ENCODE data around the gene PHLDA3.
A peak's percentile ranks its signal among the peaks of the same experiment; 100 is the strongest.

PHLDA3 gene

GRCh38 chr1:201510734-201511133 lies 41.7 kb upstream of the PHLDA3 start:
- H3K9me3 ChIP-seq (ENCODE audit: control insufficient read depth in 2 of 2, low read length in 2 of 2) = no peaks in the 10 kb centered on the region
- no peak overlapping the region for H3K4me3 ChIP-seq (ENCODE audit: low read length in 2 of 2)
- H3K9ac ChIP-seq (ENCODE audit: low read length in 2 of 2) = no peak overlapping the region
- peaks cover 40% of the 10 kb centered on the region for H3K4me1 ChIP-seq (ENCODE audit: control insufficient read depth, insufficient read depth, low read length)
- H3K27me3 ChIP-seq (ENCODE audit: control insufficient read depth in 1 of 2, insufficient read depth in 2 of 2, low read length in 2 of 2) = no peaks in the 10 kb centered on the region
- H3K27ac ChIP-seq (ENCODE audit: low read length) = peak overlapping the region; percentile 71
- peaks cover 0 to 7% of the 10 kb centered on the region in 2 donors for H3K36me3 ChIP-seq (ENCODE audit: control insufficient read depth in 2 of 2, insufficient read depth in 2 of 2, low read length in 2 of 2)

- Histone ChIP-seq H3K27me3 (ENCODE audit: control insufficient read depth in 1 of 2, insufficient read depth in 2 of 2, low read length in 2 of 2) (no peaks in the 10 kb centered on the region), H3K9ac (ENCODE audit: low read length in 2 of 2) (peak overlapping the region in 1 of 2 donors; percentile 18), H3K9me3 (ENCODE audit: control insufficient read depth in 2 of 2, low read length in 2 of 2) (no peaks in the 10 kb centered on the region), H3K4me1 (ENCODE audit: control insufficient read depth, insufficient read depth, low read length) (peaks cover 46% of the 10 kb centered on the region), H3K36me3 (ENCODE audit: control insufficient read depth in 2 of 2, insufficient read depth in 2 of 2, low read length in 2 of 2) (peaks cover 0 to 14% of the 10 kb centered on the region in 2 donors), H3K4me3 (ENCODE audit: low read length in 2 of 2) (no peak overlapping the region), H3K27ac (ENCODE audit: low read length) (peak overlapping the region; percentile 100)
Observed at GRCh38 chr1:201509601-201510374, 40.8 kb upstream of the PHLDA3 start.

- no peak overlapping the region for H3K4me3 ChIP-seq (ENCODE audit: low read length in 2 of 2)
- H3K27ac ChIP-seq (ENCODE audit: low read length) = peak overlapping the region; percentile 100
- H3K9ac ChIP-seq (ENCODE audit: low read length in 2 of 2) = no peak overlapping the region
- H3K9me3 ChIP-seq (ENCODE audit: control insufficient read depth in 2 of 2, low read length in 2 of 2) = no peaks in the 10 kb centered on the region
- no peaks in the 10 kb centered on the region for H3K27me3 ChIP-seq (ENCODE audit: control insufficient read depth in 1 of 2, insufficient read depth in 2 of 2, low read length in 2 of 2)
- H3K4me1 ChIP-seq (ENCODE audit: control insufficient read depth, insufficient read depth, low read length) = peaks cover 46% of the 10 kb centered on the region
- H3K36me3 ChIP-seq (ENCODE audit: control insufficient read depth in 2 of 2, insufficient read depth in 2 of 2, low read length in 2 of 2) = peaks cover 0 to 17% of the 10 kb centered on the region in 2 donors
Observed at GRCh38 chr1:201508809-201509208, 39.8 kb upstream of the PHLDA3 start.

- peaks cover 53% of the 10 kb centered on the region for H3K4me1 ChIP-seq (ENCODE audit: control insufficient read depth, insufficient read depth, low read length)
- no peaks in the 10 kb centered on the region for H3K27me3 ChIP-seq (ENCODE audit: control insufficient read depth in 1 of 2, insufficient read depth in 2 of 2, low read length in 2 of 2)
- H3K36me3 ChIP-seq (ENCODE audit: control insufficient read depth in 2 of 2, insufficient read depth in 2 of 2, low read length in 2 of 2) = peaks cover 3 to 20% of the 10 kb centered on the region in 2 donors
- peak overlapping the region; percentile 98 to 100 for H3K9ac ChIP-seq (ENCODE audit: low read length in 2 of 2)
- peak overlapping the region; percentile 82 to 95 for H3K4me3 ChIP-seq (ENCODE audit: low read length in 2 of 2)
- peak overlapping the region; percentile 100 for H3K27ac ChIP-seq (ENCODE audit: low read length)
- H3K9me3 ChIP-seq (ENCODE audit: control insufficient read depth in 2 of 2, low read length in 2 of 2) = no peaks in the 10 kb centered on the region
Observed at GRCh38 chr1:201507360-201507675, 38.3 kb upstream of the PHLDA3 start.

- Histone ChIP-seq H3K27me3 (ENCODE audit: control insufficient read depth in 1 of 2, insufficient read depth in 2 of 2, low read length in 2 of 2) (no peaks in the 10 kb centered on the region), H3K27ac (ENCODE audit: low read length) (peak within 1 kb of the TSS; percentile 100), H3K36me3 (ENCODE audit: control insufficient read depth in 2 of 2, insufficient read depth in 2 of 2, low read length in 2 of 2) (peaks cover 6 to 20% of the 10 kb centered on the region in 2 donors), H3K4me3 (ENCODE audit: low read length in 2 of 2) (peak within 1 kb of the TSS; percentile 82 to 95), H3K9me3 (ENCODE audit: control insufficient read depth in 2 of 2, low read length in 2 of 2) (no peaks in the 10 kb centered on the region), H3K9ac (ENCODE audit: low read length in 2 of 2) (peak within 1 kb of the TSS; percentile 98 to 100), H3K4me1 (ENCODE audit: control insufficient read depth, insufficient read depth, low read length) (peaks cover 53% of the 10 kb centered on the region)
Observed at GRCh38 chr1:201506557-201507359, 37.8 kb upstream of the PHLDA3 start, which contains the start of gene CSRP1. CSRP1 (minus strand) TSS chr1:201507123; CDS start chr1:201496303, 10,820 bp downstream.

- H3K27me3 ChIP-seq (ENCODE audit: control insufficient read depth in 1 of 2, insufficient read depth in 2 of 2, low read length in 2 of 2) = no peaks in the 10 kb centered on the region
- H3K4me1 ChIP-seq (ENCODE audit: control insufficient read depth, insufficient read depth, low read length) = peaks cover 56% of the 10 kb centered on the region
- H3K4me3 ChIP-seq (ENCODE audit: low read length in 2 of 2) = peak overlapping the region; percentile 82 to 95
- H3K9ac ChIP-seq (ENCODE audit: low read length in 2 of 2) = peak overlapping the region; percentile 98 to 100
- H3K36me3 ChIP-seq (ENCODE audit: control insufficient read depth in 2 of 2, insufficient read depth in 2 of 2, low read length in 2 of 2) = peaks cover 6 to 20% of the 10 kb centered on the region in 2 donors
- no peaks in the 10 kb centered on the region for H3K9me3 ChIP-seq (ENCODE audit: control insufficient read depth in 2 of 2, low read length in 2 of 2)
- peak overlapping the region; percentile 100 for H3K27ac ChIP-seq (ENCODE audit: low read length)
Observed at GRCh38 chr1:201506092-201506491, 37.1 kb upstream of the PHLDA3 start.

GRCh38 chr1:201505503-201505890 lies 36.5 kb upstream of the PHLDA3 start:
- Histone ChIP-seq H3K4me3 (ENCODE audit: low read length in 2 of 2) (peak overlapping the region; percentile 82 to 95), H3K36me3 (ENCODE audit: control insufficient read depth in 2 of 2, insufficient read depth in 2 of 2, low read length in 2 of 2) (peaks cover 7 to 20% of the 10 kb centered on the region in 2 donors), H3K9me3 (ENCODE audit: control insufficient read depth in 2 of 2, low read length in 2 of 2) (no peaks in the 10 kb centered on the region), H3K27ac (ENCODE audit: low read length) (peak overlapping the region; percentile 100), H3K4me1 (ENCODE audit: control insufficient read depth, insufficient read depth, low read length) (peaks cover 62% of the 10 kb centered on the region), H3K9ac (ENCODE audit: low read length in 2 of 2) (peak overlapping the region; percentile 98 to 100), H3K27me3 (ENCODE audit: control insufficient read depth in 1 of 2, insufficient read depth in 2 of 2, low read length in 2 of 2) (no peaks in the 10 kb centered on the region)

GRCh38 chr1:201504799-201505502 lies 36.0 kb upstream of the PHLDA3 start:
- peak overlapping the region; percentile 82 to 95 for H3K4me3 ChIP-seq (ENCODE audit: low read length in 2 of 2)
- peak overlapping the region; percentile 98 to 100 for H3K9ac ChIP-seq (ENCODE audit: low read length in 2 of 2)
- peaks cover 67% of the 10 kb centered on the region for H3K4me1 ChIP-seq (ENCODE audit: control insufficient read depth, insufficient read depth, low read length)
- H3K27ac ChIP-seq (ENCODE audit: low read length) = peak overlapping the region; percentile 100
- H3K36me3 ChIP-seq (ENCODE audit: control insufficient read depth in 2 of 2, insufficient read depth in 2 of 2, low read length in 2 of 2) = peaks cover 9 to 20% of the 10 kb centered on the region in 2 donors
- no peaks in the 10 kb centered on the region for H3K27me3 ChIP-seq (ENCODE audit: control insufficient read depth in 1 of 2, insufficient read depth in 2 of 2, low read length in 2 of 2)
- no peaks in the 10 kb centered on the region for H3K9me3 ChIP-seq (ENCODE audit: control insufficient read depth in 2 of 2, low read length in 2 of 2)

- Histone ChIP-seq H3K27me3 (ENCODE audit: control insufficient read depth in 1 of 2, insufficient read depth in 2 of 2, low read length in 2 of 2) (no peaks in the 10 kb centered on the region), H3K27ac (ENCODE audit: low read length) (peak overlapping the region; percentile 100), H3K9ac (ENCODE audit: low read length in 2 of 2) (peak overlapping the region; percentile 98 to 100), H3K4me1 (ENCODE audit: control insufficient read depth, insufficient read depth, low read length) (peaks cover 70% of the 10 kb centered on the region), H3K9me3 (ENCODE audit: control insufficient read depth in 2 of 2, low read length in 2 of 2) (no peaks in the 10 kb centered on the region), H3K36me3 (ENCODE audit: control insufficient read depth in 2 of 2, insufficient read depth in 2 of 2, low read length in 2 of 2) (peaks cover 12 to 20% of the 10 kb centered on the region in 2 donors), H3K4me3 (ENCODE audit: low read length in 2 of 2) (peak overlapping the region; percentile 82 to 95)
Observed at GRCh38 chr1:201504179-201504631, 35.2 kb upstream of the PHLDA3 start.
